ENCODE results near the gene HTR2B. TPM values are rescaled to one million over a fixed set of nuclear protein-coding genes. Genes with fewer than 3 reads are reported as not detected.
"Not testable (repeated sequence)": the region's sequence is repeated elsewhere in the genome, so short reads cannot be mapped to it uniquely, and the experiment has no call there.

HTR2B gene
- total and polyA plus RNA-seq, 3 experiments from 2014 or later = not detected

- no peak overlapping the region for H3K27ac ChIP-seq (ENCODE audit: low read depth, low read length)
- H3K9me3 Mint-ChIP-seq = peaks cover 6 to 20% (median 10%) of the 10 kb centered on the region in 5 donors
- H3K4me1 Mint-ChIP-seq = peaks cover 2 to 5% (median 4%) of the 10 kb centered on the region in 3 donors
- CTCF ChIA-PET = interaction anchor here (1.4 kb wide), 1 partner anchor 70 kb away, joined by 3 read pairs; no protein-coding TSS in a partner anchor
- POLR2A ChIA-PET = no interaction called here
- peak overlapping the region in 3 of 8 donors; percentile 0 to 63 (median 33) for H3K27ac Mint-ChIP-seq
- H3K36me3 ChIP-seq (ENCODE audit: insufficient read depth, low read length) = no peaks in the 10 kb centered on the region
- H3K4me1 ChIP-seq (ENCODE audit: insufficient read depth, low read length) = no peaks in the 10 kb centered on the region
- H3K9me3 ChIP-seq (ENCODE audit: low read length) = peaks cover 8% of the 10 kb centered on the region
- H3K27me3 Mint-ChIP-seq = no peaks in the 10 kb centered on the region
- no peak for DNase-seq
- H3K36me3 Mint-ChIP-seq = peaks cover 24 to 57% (median 50%) of the 10 kb centered on the region in 3 donors
- no peaks in the 10 kb centered on the region for H3K27me3 ChIP-seq (ENCODE audit: insufficient read depth, low read length, poor library complexity, severe bottlenecking)
- H3K4me3 ChIP-seq (ENCODE audit: low read length) = no peak overlapping the region
- no peak overlapping the region for H3K4me3 Mint-ChIP-seq
Observed at GRCh38 chr2:231100990-231101389, 23.9 kb downstream of the HTR2B start.

- H3K4me1 ChIP-seq (ENCODE audit: insufficient read depth, low read length); H3K27ac ChIP-seq (ENCODE audit: low read depth, low read length); H3K4me1 Mint-ChIP-seq; H3K27me3 Mint-ChIP-seq; POLR2A ChIA-PET; H3K27me3 ChIP-seq (ENCODE audit: insufficient read depth, low read length, poor library complexity, severe bottlenecking); H3K9me3 ChIP-seq (ENCODE audit: low read length); H3K4me3 ChIP-seq (ENCODE audit: low read length); DNase-seq; H3K36me3 ChIP-seq (ENCODE audit: insufficient read depth, low read length); H3K4me3 Mint-ChIP-seq: not testable (repeated sequence)
- Mint-ChIP-seq H3K9me3 (peaks cover 6 to 20% (median 10%) of the 10 kb centered on the region in 5 donors), H3K36me3 (peaks cover 24 to 62% (median 54%) of the 10 kb centered on the region in 3 donors), H3K27ac (peak overlapping the region in 2 of 8 donors; percentile 18 to 60)
- CTCF ChIA-PET = interaction anchor here (1.4 kb wide), 1 partner anchor 70 kb away, joined by 3 read pairs; no protein-coding TSS in a partner anchor
Observed at GRCh38 chr2:231100321-231100720, 24.5 kb downstream of the HTR2B start.

GRCh38 chr2:231099918-231100317, 24.9 kb downstream of the HTR2B start:
- DNase-seq = no peak
- peaks cover 2 to 5% (median 4%) of the 10 kb centered on the region in 3 donors for H3K4me1 Mint-ChIP-seq
- Histone ChIP-seq H3K27ac (ENCODE audit: low read depth, low read length) (no peak overlapping the region), H3K4me3 (ENCODE audit: low read length) (no peak overlapping the region), H3K4me1 (ENCODE audit: insufficient read depth, low read length) (no peaks in the 10 kb centered on the region), H3K9me3 (ENCODE audit: low read length) (peaks cover 8% of the 10 kb centered on the region), H3K36me3 (ENCODE audit: insufficient read depth, low read length) (no peaks in the 10 kb centered on the region), H3K27me3 (ENCODE audit: insufficient read depth, low read length, poor library complexity, severe bottlenecking) (no peaks in the 10 kb centered on the region)
- CTCF ChIA-PET = interaction anchor here (1.4 kb wide), 1 partner anchor 69 kb away, joined by 3 read pairs; no protein-coding TSS in a partner anchor
- POLR2A ChIA-PET = no interaction called here
- peak overlapping the region in 1 of 8 donors; percentile 60 for H3K27ac Mint-ChIP-seq
- H3K27me3 Mint-ChIP-seq = no peaks in the 10 kb centered on the region
- H3K4me3 Mint-ChIP-seq = no peak overlapping the region
- peaks cover 6 to 20% (median 10%) of the 10 kb centered on the region in 5 donors for H3K9me3 Mint-ChIP-seq
- H3K36me3 Mint-ChIP-seq = peaks cover 24 to 66% (median 57%) of the 10 kb centered on the region in 3 donors

GRCh38 chr2:231094736-231095346, 30.0 kb downstream of the HTR2B start:
- Mint-ChIP-seq H3K9me3 (peaks cover 2 to 16% (median 5%) of the 10 kb centered on the region in 5 donors), H3K4me1 (peaks cover 0 to 2% (median 0%) of the 10 kb centered on the region in 3 donors), H3K36me3 (peaks cover 32 to 93% (median 54%) of the 10 kb centered on the region in 3 donors), H3K4me3 (no peak overlapping the region), H3K27me3 (no peaks in the 10 kb centered on the region), H3K27ac (no peak overlapping the region)
- ChIA-PET POLR2A (no interaction called here), CTCF (interaction anchor here (1.8 to 1.9 kb wide), 2 partner anchors 9 to 42 kb away, joined by 5 read pairs; no protein-coding TSS in a partner anchor)
- no peak for DNase-seq
- peaks cover 4% of the 10 kb centered on the region for H3K36me3 ChIP-seq (ENCODE audit: insufficient read depth, low read length)
- no peaks in the 10 kb centered on the region for H3K27me3 ChIP-seq (ENCODE audit: insufficient read depth, low read length, poor library complexity, severe bottlenecking)
- H3K4me3 ChIP-seq (ENCODE audit: low read length) = no peak overlapping the region
- no peak overlapping the region for H3K27ac ChIP-seq (ENCODE audit: low read depth, low read length)
- peaks cover 8% of the 10 kb centered on the region for H3K9me3 ChIP-seq (ENCODE audit: low read length)
- H3K4me1 ChIP-seq (ENCODE audit: insufficient read depth, low read length) = no peaks in the 10 kb centered on the region

GRCh38 chr2:231093933-231094332, 30.9 kb downstream of the HTR2B start:
- CTCF ChIA-PET = interaction anchor here (1.0 to 1.9 kb wide), 2 partner anchors 41 to 358 kb away, joined by 3 to 5 read pairs; no protein-coding TSS in a partner anchor
- Histone ChIP-seq H3K27ac (ENCODE audit: low read depth, low read length) (no peak overlapping the region), H3K9me3 (ENCODE audit: low read length) (no peaks in the 10 kb centered on the region), H3K27me3 (ENCODE audit: insufficient read depth, low read length, poor library complexity, severe bottlenecking) (no peaks in the 10 kb centered on the region), H3K36me3 (ENCODE audit: insufficient read depth, low read length) (peaks cover 6% of the 10 kb centered on the region), H3K4me3 (ENCODE audit: low read length) (no peak overlapping the region), H3K4me1 (ENCODE audit: insufficient read depth, low read length) (no peaks in the 10 kb centered on the region)
- POLR2A ChIA-PET = no interaction called here
- Mint-ChIP-seq H3K27me3 (no peaks in the 10 kb centered on the region), H3K4me1 (peaks cover 0 to 2% (median 0%) of the 10 kb centered on the region in 3 donors), H3K27ac (no peak overlapping the region), H3K4me3 (no peak overlapping the region), H3K9me3 (peaks cover 0 to 8% (median 4%) of the 10 kb centered on the region in 5 donors), H3K36me3 (peaks cover 29 to 93% (median 48%) of the 10 kb centered on the region in 3 donors)
- DNase-seq = no peak

- Mint-ChIP-seq H3K27ac (no peak overlapping the region), H3K4me3 (no peak overlapping the region), H3K9me3 (no peaks in the 10 kb centered on the region), H3K36me3 (peaks cover 11 to 87% (median 32%) of the 10 kb centered on the region in 3 donors), H3K27me3 (no peaks in the 10 kb centered on the region), H3K4me1 (no peaks in the 10 kb centered on the region)
- no peaks in the 10 kb centered on the region for H3K27me3 ChIP-seq (ENCODE audit: insufficient read depth, low read length, poor library complexity, severe bottlenecking)
- ChIA-PET POLR2A (interaction anchor here (0.6 kb wide), 1 partner anchor 387 kb away, joined by 3 read pairs; no protein-coding TSS in a partner anchor), CTCF (interaction anchor here (1.4 to 1.5 kb wide), 2 partner anchors 15 to 36 kb away, joined by 4 to 5 read pairs; no protein-coding TSS in a partner anchor)
- no peak for DNase-seq
- H3K4me1 ChIP-seq (ENCODE audit: insufficient read depth, low read length) = no peaks in the 10 kb centered on the region
- no peak overlapping the region for H3K4me3 ChIP-seq (ENCODE audit: low read length)
- H3K27ac ChIP-seq (ENCODE audit: low read depth, low read length) = no peak overlapping the region
- H3K36me3 ChIP-seq (ENCODE audit: insufficient read depth, low read length) = peaks cover 27% of the 10 kb centered on the region
- H3K9me3 ChIP-seq (ENCODE audit: low read length) = no peaks in the 10 kb centered on the region
Observed at GRCh38 chr2:231088754-231089153, 36.1 kb downstream of the HTR2B start.

- no peak for DNase-seq
- Histone ChIP-seq H3K27ac (ENCODE audit: low read depth, low read length) (no peak overlapping the region), H3K4me3 (ENCODE audit: low read length) (no peak overlapping the region), H3K4me1 (ENCODE audit: insufficient read depth, low read length) (no peaks in the 10 kb centered on the region), H3K36me3 (ENCODE audit: insufficient read depth, low read length) (peaks cover 46% of the 10 kb centered on the region), H3K9me3 (ENCODE audit: low read length) (no peaks in the 10 kb centered on the region), H3K27me3 (ENCODE audit: insufficient read depth, low read length, poor library complexity, severe bottlenecking) (no peaks in the 10 kb centered on the region)
- Mint-ChIP-seq H3K9me3 (no peaks in the 10 kb centered on the region), H3K27me3 (no peaks in the 10 kb centered on the region), H3K4me1 (no peaks in the 10 kb centered on the region), H3K27ac (no peak overlapping the region), H3K4me3 (no peak overlapping the region), H3K36me3 (peaks cover 0 to 90% (median 30%) of the 10 kb centered on the region in 3 donors)
- ChIA-PET CTCF (no interaction called here), POLR2A (no interaction called here)
Observed at GRCh38 chr2:231084565-231084964, 40.3 kb downstream of the HTR2B start.

GRCh38 chr2:231069379-231070054, 55.3 kb downstream of the HTR2B start:
- no peaks in the 10 kb centered on the region for H3K9me3 ChIP-seq (ENCODE audit: low read length)
- Mint-ChIP-seq H3K27me3 (no peaks in the 10 kb centered on the region), H3K4me1 (peaks cover 0 to 11% (median 3%) of the 10 kb centered on the region in 3 donors), H3K4me3 (no peak overlapping the region), H3K9me3 (no peaks in the 10 kb centered on the region), H3K36me3 (peaks cover 9 to 70% (median 23%) of the 10 kb centered on the region in 3 donors), H3K27ac (no peak overlapping the region)
- no peak for DNase-seq
- H3K36me3 ChIP-seq (ENCODE audit: insufficient read depth, low read length) = peaks cover 18% of the 10 kb centered on the region
- no peaks in the 10 kb centered on the region for H3K4me1 ChIP-seq (ENCODE audit: insufficient read depth, low read length)
- POLR2A ChIA-PET = no interaction called here
- no peak overlapping the region for H3K27ac ChIP-seq (ENCODE audit: low read depth, low read length)
- CTCF ChIA-PET = interaction anchor here (1.1 to 1.3 kb wide), 2 partner anchors 12 to 16 kb away, joined by 4 read pairs; partner anchors contain the start of gene PSMD1
- H3K4me3 ChIP-seq (ENCODE audit: low read length) = no peak overlapping the region
- H3K27me3 ChIP-seq (ENCODE audit: insufficient read depth, low read length, poor library complexity, severe bottlenecking) = no peaks in the 10 kb centered on the region

Data from CD8-positive, alpha-beta memory T cell (primary cell).